HFF-Myc (cell line): ENCODE data around the gene SMOC2.

ENCODE experiments used
- DNase-seq: peaks from one replicate; pipeline ENCODE4 v3.0.0-alpha.2; 2011; ENCODE audit warnings: low read depth; ENCODE audit errors: extremely low read depth
- H3K4me3 ChIP-seq: replicated peaks from 2 replicates; pipeline ENCODE4 v1.5.1; 2011; ENCODE audit warnings: low read depth, mild to moderate bottlenecking, control low read depth, low read length
- CTCF ChIP-seq: IDR thresholded peaks from 2 replicates; pipeline ENCODE4 v1.5.1; 2012; ENCODE audit warnings: mild to moderate bottlenecking, low read depth, low read length, control low read depth; ENCODE audit errors: missing control alignments

The SMOC2 gene

GRCh38 chr6:168495133-168495532, 54.1 kb downstream of the SMOC2 start:
- no peak for TF ChIP-seq CTCF
- no peak for DNase-seq
- H3K4me3 ChIP-seq = no peak overlapping the region

- no peak for DNase-seq
- no peak for TF ChIP-seq CTCF
- no peak overlapping the region for H3K4me3 ChIP-seq
Measured at GRCh38 chr6:168495636-168496035, 54.7 kb downstream of the SMOC2 start.

GRCh38 chr6:168496139-168496996, 55.4 kb downstream of the SMOC2 start:
- H3K4me3 ChIP-seq = no peak overlapping the region
- DNase-seq = no peak
- no peak for TF ChIP-seq CTCF

- no peak for DNase-seq
- no peak overlapping the region for H3K4me3 ChIP-seq
- TF ChIP-seq CTCF = no peak
Measured at GRCh38 chr6:168496997-168497331, 56.0 kb downstream of the SMOC2 start.

GRCh38 chr6:168497381-168497780, 56.4 kb downstream of the SMOC2 start:
- DNase-seq = no peak
- no peak for TF ChIP-seq CTCF
- no peak overlapping the region for H3K4me3 ChIP-seq

- TF ChIP-seq CTCF = no peak
- no peak for DNase-seq
- H3K4me3 ChIP-seq = no peak overlapping the region
Measured at GRCh38 chr6:168498161-168498843, 57.3 kb downstream of the SMOC2 start.
